GM19328 (cell line): ENCODE measurements around the gene KMT2E.

ENCODE experiments used
- ATAC-seq: cut with Tn5 transposase; IDR thresholded peaks from one replicate; pipeline ENCODE4 v1.9.1; 2021; ENCODE audit warnings: mild to moderate bottlenecking, moderate library complexity; ENCODE audit not compliant: unreplicated experiment

KMT2E gene

DNA sequence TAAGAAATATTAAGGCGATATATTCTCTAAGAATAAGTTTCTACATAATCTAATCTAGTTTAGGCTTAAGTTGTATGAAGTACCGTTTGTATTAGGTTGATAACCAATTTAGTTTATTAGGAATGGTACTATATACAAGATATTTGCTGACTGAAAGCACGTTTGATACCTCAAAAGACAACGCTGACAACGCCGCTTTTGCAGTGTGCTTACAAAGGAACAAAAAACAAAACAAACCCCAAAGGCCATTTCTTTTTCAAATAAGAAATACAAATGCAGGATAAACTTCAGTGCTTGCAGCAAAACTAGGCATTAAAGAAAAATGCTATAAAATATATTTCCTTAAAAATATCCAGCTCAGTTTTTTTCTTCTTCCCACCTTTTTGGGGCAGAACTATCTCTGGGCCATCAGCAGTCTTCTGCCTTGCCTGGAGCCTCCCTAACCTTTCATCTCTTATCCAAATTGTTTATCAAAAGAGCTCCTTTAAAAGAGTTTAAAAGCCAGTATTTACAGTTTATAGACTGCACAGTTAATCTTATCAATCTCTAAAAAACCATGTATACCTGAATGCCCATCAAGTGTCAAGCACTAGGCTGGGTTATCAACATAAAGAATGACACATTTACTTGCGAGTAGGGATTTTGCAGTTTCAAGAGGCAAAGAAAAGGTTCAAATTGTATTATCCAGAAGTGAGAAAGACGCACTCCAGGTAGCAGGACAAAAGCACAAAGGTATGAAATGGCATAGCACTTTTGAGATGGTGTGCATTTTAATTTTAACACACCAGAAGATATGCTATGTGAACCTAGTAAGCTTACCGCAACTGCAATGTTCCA, 4.1 kb upstream of the KMT2E start:
- no peak for ATAC-seq

DNA sequence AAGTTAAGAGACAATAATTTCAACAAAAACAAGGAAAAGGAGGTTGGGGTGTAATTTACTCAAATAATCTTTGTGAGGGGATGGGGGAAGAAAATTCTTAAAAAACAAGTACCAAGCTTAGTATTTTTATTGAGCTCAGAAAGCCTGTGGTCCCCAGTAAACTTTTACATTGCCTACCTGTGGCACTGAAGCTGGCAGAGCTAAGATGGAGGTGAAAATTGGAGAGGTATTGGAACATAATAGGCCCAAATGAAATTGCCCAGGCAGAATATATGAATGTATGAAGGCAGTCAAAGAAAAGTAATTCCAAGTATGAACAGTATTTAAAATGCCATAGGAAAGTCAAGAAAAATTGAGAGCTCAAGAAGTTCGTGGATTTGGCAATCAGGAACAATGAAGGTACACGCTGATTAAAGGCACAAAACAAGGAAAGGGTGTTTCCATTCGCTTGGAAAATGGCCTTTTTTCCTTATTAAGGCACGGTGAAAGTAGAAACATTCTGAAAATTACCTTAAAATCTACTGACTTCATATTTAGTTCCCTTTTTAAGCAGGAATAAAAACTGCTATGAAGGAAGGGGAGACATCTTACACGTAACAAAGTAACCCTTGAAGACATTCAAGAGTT, 3.4 kb upstream of the KMT2E start:
- no peak for ATAC-seq

DNA sequence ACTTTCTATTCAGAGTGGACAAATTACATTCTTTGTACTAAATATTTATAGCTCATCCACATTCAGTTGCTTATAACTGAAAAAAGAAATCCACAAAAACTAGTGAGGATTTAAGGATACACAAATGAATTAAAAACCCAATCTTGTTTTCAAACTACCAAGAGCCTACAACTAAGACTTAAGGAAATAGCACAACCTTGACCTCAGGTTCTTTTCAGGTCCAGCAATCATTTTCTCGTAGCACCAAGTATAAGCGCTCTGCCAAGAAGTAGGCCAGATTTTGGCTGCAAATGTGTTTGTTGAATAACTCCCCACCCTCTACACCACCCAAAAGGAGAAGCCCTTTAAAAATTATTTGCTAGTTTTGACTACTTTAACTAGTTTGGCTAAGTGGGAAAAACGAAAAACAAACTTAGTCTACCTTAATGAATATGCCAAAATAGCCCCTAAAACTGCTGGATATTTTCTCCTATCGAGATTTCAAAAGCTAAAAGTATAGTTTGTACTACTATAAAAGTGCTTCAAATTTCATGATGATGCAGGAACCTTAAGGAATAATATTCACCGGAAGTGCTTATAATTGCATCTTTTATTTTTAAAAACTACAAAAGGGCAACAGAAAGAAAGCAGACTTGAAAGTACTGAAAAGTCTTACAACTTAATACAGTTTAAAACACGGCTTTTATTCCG, 2.7 kb upstream of the KMT2E start:
- ATAC-seq = no peak

DNA sequence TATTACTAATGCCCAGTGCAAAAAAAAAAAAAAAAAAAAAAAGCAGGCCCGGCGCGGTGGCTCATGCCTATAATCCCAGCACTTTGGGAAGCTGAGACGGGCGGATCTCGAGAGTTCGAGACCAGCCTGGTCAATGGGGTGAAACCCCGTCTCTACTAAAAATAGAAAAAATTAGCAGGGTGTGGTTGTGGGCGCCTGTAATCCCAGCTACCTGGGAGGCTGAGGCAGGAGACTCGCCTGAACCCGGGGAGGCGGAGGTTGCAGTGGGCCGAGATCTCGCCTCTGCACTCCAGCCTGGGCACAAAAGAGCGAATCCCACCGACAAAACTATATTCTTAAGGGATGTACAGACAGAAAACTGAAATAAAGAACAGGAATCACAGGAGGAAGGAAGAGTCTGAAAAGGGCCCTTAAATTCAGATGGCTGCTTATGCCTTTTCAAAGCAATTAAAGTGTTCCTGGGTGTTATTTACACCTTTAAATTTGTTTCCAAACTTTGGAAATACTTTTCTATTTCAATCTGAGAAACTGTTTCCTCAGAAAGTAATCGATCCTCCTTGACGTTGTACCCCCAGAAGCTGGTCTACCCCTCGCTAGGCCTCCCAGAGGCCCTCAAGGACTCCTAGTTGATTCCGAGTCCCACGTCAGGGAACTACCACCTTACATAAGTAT, 2.0 kb upstream of the KMT2E start:
- ATAC-seq = no peak

DNA sequence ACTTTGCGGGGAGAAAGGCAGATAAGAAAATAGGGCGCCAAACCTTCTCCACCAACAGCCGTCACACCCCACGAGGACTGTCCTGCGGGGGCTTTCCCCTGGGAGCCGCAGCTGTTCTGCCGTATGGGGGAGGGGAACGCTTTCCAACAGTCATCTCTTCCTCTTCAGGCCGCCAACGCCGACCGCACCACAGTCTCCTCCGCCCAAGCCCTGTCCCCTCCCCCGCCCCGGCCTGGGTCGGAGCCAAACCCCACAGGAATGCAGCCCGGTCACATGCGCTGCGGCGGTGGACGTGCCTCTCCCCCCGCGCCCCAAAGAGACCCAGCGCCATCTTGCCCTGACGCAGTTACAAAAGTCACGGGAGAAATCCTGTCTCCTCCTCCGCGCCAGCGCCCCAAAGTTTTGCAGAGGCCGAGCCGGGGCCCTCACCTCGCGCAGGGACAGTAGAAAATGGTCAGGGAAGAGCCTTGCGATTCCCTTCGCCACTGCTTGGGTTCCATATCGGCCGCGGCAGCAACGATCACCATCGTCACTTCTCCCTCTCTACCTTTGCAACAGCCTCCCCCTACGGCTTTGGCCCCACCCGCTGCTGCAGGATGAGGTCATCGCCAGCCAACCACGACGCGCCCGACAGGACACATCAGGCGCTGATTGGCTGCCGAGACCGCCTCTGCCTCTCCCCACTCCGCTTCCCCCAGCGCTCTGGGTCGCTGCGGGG, 1.3 kb upstream of the KMT2E start:
- peak; percentile 70 for ATAC-seq

DNA sequence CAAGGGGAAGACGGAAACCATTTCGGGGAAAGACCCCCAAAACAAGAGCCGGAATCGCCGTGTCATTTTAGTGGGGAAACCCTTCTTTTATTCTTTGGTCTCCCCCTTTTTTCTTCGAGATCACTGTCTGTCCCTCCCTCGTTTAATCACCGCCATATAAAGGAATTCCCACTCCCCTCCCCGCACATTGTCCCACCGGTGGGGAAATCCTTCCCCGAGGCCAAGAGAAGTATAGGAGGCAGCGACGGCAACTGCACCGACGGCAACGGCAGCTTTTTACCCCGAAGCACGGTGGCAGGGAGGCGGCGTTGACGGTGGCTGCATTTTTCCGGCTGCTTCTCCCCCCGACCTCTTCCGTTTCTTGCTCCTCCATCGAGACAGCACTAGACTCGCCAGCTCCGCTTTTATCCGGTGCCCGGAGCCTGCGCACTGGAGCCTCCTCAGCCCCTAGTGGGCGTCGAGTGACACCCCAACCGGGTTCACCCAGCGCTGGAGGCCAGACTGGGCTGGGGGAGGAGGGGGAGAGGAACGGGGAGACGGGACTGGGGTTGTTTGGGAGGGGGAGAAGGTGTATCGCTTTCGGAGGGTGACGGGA, 687 bp upstream of the KMT2E start:
- ATAC-seq = peak; percentile 22

DNA sequence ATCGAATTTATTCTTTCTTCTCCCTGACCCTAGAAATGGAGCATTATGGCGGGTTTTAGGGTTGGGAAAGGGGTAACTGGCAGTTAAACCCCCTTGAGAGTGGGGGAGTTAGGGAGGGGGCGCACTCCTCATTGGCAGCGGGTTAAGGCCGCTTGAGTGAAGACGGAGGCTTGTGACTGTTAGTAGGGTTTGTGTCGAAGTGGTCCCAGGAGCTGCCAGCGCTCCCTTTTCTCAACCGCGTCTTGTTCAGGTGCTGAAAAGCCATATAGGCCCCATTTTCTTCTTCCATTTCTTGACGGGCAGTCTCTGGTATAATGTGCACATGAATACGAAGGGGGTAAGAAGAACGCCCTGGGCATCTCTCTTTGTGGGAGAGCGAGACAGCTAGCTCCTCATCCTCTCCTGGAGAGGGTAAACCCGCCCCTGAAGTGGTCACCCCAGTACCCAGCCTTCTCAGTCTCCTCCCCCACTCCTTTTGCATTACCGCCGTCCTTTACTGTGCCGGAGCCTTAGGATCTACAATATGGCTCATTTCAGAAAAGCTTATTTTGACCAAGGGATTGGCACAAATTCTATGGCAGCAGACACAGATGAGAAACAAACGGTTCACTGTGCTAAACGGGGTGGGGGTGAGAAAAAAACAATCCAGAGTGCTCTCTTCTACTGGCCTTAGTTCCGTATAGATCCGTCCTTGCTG, 836 bp downstream of the KMT2E start:
- no peak for ATAC-seq

DNA sequence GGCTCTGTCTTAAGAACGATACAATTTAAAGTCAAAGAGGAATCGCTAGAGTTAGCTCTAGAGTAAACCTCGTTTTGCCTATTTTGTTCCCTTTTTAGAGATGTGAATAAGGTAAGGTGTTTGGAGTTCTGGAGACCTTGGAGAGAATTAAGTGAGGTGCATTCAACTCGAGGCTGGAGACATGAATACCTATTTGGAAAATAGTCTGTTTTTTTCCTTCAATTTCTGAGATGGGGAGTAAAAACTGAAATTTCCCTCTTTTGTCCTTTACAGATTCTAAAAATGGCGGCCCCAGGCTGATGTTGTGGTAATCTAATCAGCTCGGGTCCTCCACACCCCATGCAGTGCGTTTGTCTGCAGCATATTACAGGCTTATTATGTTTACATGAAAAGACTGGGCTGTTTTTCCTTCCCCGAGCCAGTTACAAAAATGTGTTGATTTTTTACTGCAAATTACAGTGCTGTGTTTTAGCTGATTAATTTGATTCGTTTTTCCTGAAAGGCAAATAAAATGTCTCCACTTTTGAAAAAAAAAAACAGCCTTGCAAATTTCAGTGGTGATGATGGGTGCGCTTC, 1.5 kb downstream of the KMT2E start:
- no peak for ATAC-seq

DNA sequence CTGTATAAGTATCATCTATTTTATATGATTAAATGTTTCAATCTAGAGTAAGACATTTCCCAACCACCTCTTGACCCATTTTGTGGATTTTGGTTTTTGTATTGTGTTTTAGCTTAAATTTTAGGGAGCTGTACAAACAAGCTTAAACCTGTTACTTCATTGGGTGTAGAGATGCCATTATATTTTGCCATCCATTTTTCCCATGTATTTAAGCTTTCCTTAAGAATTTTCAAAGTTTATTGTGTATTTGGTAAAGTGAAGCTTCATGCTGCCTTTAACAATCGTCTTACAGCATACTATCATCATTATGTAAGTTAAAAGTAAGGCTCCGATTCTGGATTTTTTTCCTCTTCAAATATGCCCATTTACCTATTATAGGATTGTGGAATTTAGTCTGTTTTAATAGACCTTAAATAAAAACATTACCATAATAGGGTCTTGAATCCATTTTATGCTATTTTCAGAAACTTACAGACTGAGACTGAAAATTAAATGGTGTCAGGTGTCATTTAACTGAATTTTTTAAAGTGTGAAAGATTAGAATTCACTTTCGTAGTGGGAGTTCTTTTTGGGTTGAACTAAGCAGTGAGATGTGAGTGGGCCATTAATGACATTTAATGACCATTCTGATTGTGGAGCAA, 2.2 kb downstream of the KMT2E start:
- ATAC-seq = no peak

DNA sequence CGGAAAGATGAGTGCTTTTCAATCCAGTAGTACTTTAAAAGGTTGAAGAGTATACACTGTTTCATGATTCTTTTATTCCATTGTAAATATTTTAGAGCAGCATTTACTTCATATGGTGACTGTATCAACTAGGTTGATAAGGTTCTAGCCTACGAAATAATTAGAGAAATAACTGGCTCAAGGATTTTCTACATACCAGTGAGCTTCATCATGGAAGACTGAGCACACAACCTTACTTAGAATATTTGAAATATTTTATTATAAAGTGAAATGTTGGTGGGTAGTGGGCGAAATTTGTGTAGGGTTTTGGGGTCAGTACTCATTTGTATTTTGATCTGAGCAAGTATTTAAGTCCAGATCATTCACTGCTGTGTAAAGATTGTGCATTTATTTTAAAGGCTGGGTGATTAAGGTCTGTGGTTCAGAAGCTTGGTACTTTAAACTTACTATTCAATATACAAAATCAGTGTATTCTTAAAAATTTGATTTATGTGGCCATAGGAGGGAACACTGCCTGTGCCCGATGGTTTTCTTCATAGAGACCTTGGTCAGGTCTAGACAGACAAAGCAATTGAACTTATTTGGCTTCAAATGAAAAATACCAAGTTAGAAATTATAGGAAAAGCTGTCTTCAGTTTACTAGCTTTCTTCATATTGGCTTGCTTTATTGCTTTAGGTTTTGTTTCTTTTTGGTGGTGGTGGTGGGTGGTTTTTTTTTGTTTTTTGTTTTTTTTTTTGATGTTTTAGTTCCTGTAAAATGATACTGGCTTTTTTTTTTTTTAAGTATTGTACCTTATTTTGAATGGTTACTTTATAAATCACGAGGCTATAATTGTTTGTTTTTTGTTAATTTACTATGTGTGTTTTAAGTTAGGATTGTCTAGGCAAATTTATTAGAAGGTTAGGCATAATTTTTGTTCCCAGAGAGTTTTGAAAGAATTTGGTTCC, 3.0 kb downstream of the KMT2E start:
- no peak for ATAC-seq

DNA sequence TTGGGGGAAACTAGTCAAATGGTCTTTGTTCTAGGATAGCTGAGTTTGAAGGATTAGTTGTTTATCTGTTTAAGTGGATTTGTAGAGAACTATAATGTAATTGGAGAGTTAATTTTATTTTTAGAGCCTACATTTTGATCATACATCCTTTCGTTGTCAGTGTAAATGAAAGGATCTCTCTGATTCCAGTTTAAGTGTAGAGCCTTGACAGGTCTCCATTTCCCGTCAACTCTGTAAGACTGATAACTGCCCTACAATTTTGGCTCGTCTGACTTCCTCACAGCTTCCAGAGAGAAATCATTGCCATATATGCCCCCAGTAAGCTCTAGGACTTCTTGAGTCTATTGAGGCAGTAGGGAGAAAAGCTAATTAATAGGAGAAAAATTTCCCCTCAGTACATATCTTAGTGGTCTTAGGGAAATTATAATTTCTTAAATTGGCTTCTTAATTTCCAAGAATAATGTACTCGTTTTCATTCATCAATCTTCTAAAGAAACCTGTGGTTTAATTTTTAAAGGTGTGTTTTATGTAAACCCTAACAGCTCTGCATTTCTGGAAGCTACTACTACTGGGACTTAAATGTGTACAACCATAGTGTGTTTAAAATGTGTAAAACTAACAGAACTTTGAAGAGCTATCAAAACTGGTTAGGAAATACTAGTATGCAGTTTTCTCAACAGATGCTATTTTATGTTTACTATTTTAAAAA, 3.8 kb downstream of the KMT2E start:
- ATAC-seq = no peak

DNA sequence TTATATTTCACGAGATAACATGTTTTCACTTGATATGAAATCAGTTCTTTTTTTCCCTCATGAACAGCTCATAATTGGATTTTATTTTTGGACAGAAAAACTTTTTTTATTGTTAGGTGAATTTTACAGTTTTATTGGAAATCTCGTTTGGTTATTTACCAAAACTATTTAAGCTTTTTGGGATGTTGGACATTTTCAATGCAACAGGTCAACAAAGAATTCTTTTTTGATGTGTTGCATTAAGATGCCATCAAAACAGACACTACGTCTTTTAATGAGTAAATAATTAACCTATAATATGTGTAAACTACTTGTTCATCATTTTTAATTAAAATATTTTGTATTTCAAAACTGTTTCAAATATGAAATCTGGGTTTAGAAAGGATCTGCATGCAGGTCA, 5.3 kb downstream of the KMT2E start:
- ATAC-seq = no peak

DNA sequence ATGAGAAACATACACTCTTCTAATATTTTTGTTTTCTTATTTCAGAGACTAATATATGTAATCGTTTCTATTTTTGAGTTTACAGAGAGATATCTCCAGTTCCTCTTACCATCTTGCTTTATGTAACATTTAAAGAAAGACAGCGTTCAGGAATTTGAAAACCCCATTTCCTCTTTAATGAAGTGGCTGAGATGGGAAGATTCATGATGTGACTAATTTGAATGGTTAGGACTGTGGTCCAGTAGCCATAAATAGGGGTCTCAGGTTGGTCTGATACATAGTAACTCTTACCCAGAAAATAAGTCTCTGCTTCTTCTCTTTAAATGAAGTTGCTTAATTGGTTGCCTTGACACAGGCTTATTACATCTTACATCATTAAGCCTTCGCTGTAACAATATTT, 6.9 kb downstream of the KMT2E start:
- ATAC-seq = no peak

DNA sequence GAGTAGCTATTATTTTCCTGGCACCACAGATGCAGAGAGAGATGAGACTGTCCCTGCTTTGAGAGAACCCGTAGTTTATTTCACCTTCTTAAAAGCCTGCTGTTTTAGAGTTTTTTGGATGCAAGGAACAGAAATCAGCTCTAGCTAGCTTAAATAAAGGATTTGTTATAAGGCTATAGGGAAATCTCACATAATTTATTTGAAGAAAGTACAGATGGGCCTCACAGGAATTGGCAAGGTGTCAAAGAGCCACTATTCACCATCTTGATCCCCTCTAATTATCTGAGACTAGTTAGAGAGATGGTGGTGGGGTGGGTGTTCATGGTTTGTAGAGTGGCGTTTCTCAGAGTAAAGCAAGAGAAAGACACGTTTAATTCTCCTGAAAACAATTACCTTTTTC, 7.3 kb downstream of the KMT2E start:
- no peak for ATAC-seq

DNA sequence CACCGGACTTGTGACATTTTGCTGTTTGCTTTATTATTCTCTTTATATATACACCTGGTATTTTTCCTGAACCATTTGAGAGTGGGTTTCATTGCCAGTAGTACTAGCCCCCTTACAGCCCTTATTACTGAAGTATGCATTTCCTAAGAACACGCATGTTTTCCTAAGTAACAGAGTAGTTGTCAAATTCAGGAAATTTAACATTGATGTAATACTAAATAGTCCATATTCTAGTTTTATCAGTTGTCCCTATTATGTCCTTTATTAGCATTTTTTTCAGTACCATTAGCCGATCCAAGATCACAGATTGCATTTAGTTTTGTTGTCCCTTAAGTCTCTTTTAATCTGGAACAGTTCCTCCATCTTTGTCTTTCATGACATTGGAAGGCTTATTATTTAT, 8.0 kb downstream of the KMT2E start:
- ATAC-seq = no peak

DNA sequence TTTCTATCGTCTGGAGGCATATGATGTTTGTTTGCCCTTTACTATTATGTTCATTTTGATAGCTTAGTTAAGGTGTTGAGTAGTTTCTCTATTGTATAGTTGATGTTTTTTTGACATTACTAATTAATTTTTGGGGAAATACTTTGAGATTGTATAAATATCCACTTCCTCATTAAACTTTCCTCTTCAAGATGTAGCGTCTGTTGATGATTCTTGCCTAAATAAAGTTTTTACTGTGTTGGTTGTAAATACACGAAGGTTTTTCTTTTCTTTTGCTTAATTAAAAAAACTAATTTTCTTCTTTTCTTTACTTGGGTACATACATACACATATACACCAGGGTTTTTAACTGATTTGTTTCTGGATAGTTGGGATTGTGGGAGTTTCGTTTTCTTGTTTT, 8.5 kb downstream of the KMT2E start:
- ATAC-seq = no peak

DNA sequence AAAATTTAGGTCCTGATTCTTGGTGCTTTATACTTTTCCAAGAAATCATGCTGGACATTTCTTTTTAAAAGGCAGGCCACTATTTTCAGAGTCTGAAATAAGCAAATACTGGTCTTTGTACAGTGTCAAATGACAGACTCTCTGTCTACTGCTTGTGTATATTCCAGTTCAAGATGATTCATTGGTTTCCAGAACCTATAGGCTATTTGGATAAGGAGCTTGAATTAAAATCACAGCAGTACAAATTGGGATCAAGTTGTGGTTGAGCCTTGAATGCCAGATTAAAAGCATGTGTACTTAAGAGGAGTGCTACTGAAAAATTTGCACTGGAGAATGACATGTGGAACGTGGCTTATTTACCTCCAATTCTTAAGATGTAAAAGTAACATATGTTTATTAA, 10.7 kb downstream of the KMT2E start:
- no peak for ATAC-seq
